SK-N-SH (cell line): ENCODE measurements around the gene KCND3.

Experiments
- CTCF ChIP-seq: fragments of 200-600 bp; sonication (generic); IDR thresholded peaks from 2 replicates; pipeline ENCODE4 v1.6.1; 2017; ENCODE audit warnings: antibody characterized with exemption, mild to moderate bottlenecking, moderate library complexity
- EP300 ChIP-seq, 2 experiments: IDR thresholded peaks; 2 replicates each; pipeline versions ENCODE4 v1.4.0 to v1.6.1; 2012; ENCODE audit warnings: borderline replicate concordance in 1 of 2, low read depth in 1 of 2, low read length in 1 of 2
- FOSL2 ChIP-seq: IDR thresholded peaks from 2 replicates; pipeline ENCODE4 v1.4.0; 2012; ENCODE audit warnings: low read depth, mild to moderate bottlenecking, moderate library complexity, borderline replicate concordance
- MAX ChIP-seq: IDR thresholded peaks from 2 replicates; pipeline ENCODE4 v1.4.0; 2012; ENCODE audit warnings: low read depth
- NFIC ChIP-seq: IDR thresholded peaks from 2 replicates; pipeline ENCODE4 v1.4.0; 2012; ENCODE audit warnings: borderline replicate concordance
- RAD21 ChIP-seq: IDR thresholded peaks from 2 replicates; pipeline ENCODE4 v1.6.1; 2012; ENCODE audit warnings: mild to moderate bottlenecking, low read length
- TAF1 ChIP-seq: IDR thresholded peaks from 2 replicates; pipeline ENCODE4 v1.6.1; 2012; ENCODE audit warnings: low read depth, mild to moderate bottlenecking, low read length, moderate library complexity, borderline replicate concordance

GRCh38 chr1:111818081-111818480 lies 171.4 kb downstream of the KCND3 start:
- TF ChIP-seq EP300 (IDR thresholded peaks at IDR 0.05; ENCODE audit: borderline replicate concordance in 1 of 2, low read depth in 1 of 2, low read length in 1 of 2) = no peak
- TF ChIP-seq NFIC = no peak
- no peak for TF ChIP-seq CTCF
- TF ChIP-seq TAF1 = no peak
- TF ChIP-seq FOSL2 = no peak
- TF ChIP-seq MAX = no peak
- no peak for TF ChIP-seq RAD21
